Right hindlimb (tissue), 1 donor: ENCODE results near the gene RACK1.

Experiments used
- DNase-seq: peaks from one replicate; pipeline ENCODE4 v3.0.0-alpha.2; 2018

RACK1 gene

DNA sequence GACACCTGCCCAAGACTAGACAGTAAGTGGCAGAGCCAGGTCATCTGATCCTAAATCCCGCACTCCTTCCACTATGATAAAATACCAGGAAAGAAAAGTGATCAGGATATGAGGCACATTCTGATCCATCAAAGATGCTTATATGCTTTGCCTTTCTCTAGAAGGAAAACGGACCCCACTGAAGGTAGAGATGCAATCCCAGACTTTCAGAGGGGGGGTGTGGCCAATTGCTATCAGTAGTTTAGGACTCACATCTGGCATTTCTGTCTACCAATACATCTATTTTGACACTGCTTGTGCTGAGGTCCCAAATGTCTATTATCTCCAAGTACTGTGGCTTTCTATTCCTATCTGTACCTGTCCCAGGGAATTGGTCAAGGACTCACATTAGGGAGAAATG lies 15.6 kb upstream of the RACK1 start:
- DNase-seq, result no peak

DNA sequence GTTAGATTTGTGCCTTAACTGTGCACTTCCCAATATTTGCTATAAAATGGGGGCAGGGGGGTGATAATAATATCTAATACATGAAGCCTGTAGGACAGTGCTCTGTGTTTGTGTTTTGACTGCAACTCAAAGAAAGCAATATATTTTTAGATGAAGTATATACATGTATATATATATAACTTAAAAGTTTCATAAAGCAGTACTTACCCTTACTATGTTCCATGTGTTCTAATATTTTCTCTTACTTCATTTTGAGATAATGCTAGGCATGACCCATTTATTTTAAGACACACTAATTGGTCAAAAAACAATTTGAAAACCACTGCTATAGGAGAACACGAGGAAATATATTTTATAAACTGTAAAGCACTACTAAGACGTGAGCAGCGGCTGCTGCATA lies 14.9 kb upstream of the RACK1 start:
- DNase-seq, result no peak

DNA sequence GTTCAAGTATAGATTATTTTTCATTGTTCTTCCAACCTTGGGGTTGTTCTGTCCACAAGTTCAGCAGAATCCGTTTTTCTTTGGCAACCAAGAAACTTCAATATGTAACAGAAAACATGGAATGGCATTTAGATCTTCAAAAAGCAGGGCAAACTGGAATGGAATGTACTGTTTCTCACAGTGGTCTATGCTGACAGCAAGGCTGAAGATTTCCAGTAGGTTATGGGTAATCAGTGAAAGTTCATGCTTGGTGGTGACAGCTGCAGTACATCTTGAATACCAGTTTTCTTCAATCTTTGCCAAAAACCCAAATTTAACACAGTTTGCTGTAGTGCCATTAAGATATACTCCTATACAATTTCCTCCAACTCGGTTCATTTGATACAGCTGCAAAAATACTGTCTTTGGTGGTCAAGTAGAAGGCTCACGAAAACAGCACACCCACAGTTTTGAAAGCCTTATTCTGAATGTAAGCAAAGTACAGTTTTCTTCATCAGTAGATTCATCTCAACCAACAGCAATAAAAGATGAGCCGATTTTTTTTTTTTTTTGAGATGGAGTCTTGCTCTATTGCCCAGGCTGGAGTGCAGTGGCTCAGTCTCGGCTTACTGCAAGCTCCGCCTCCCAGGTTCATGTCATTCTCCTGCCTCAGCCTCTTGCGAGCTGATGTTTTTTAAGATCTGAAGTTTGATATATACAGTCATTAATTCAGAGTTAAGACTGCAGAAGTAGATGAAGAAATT lies 12.3 kb upstream of the RACK1 start:
- DNase-seq, result no peak

DNA sequence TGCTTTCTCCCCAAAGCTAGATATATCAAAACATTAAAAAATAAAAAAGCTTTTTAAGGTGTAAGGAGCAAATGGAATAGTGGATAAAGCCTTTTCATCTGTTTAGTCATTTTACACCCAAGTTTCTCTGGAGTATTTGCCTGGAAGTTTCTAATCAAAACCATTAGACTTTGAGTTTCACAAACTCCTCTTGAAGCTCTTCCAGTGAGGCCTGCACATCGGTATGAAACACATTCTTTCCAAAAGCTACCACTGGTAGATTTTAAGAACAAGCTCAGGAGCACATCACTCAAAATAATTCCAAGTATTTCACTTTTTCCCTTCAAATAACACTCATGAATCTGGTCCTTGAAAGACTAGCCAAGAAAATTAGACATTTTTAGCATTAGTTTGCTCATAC lies 11.6 kb upstream of the RACK1 start:
- DNase-seq, result no peak

DNA sequence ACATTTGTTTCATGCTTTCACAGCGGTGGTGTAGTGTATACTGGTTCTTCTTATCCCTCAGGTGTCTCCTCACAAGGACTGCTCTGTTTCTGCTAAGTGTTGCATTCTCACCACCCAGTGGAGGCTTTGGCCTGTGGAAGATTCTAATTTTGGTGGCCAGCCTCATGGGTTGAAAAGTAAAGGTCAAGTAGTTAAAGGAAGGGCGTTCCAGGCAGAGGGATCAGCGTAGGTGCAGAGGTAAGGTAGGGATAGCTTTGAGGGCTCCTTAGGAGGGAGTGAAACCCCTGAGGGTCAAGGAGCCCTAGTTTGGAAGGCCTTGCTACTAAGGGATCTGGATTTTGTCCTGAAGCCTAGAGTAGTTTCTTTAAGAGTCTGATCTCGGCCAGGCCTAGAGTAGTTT lies 4.6 kb upstream of the RACK1 start:
- DNase-seq, result no peak

DNA sequence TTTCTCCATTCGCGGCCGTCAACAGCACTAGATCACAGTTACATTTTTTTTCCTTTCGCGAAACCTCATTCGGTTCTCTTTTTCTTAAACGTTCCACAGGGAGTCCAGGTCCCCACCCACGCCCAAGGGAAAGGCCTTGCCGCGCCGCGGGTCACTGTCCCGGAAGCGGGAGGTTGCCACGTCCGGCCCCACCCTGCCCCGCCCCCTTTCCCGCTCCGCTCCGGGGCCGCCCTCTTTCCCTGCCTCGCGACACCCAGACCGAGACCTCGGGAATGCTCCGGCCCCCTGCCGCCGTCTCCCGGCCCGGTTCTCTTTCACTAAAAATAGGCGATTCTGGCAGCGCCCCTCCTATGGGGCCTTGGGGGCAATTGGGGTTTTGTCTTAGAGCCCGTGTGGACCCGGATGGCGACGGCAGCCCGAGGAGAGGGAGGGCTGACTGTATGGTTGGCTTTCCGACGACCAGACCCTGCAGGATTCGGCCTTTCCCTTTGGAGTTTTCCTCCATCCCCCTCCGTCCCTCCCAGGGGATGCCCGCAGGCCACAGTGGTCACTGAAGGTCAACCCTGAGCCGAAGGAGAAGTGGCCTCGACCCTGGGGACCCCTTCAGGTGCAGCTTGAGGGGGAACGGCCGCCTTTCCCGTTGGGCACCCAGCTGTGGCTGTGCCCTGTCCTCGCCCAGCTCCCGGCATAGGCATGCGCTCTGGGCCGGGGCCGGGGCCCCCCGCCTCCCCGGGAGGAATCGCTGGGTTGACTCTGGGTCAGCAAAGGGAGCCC lies 2.8 kb upstream of the RACK1 start:
- DNase-seq, result peak; percentile 94

DNA sequence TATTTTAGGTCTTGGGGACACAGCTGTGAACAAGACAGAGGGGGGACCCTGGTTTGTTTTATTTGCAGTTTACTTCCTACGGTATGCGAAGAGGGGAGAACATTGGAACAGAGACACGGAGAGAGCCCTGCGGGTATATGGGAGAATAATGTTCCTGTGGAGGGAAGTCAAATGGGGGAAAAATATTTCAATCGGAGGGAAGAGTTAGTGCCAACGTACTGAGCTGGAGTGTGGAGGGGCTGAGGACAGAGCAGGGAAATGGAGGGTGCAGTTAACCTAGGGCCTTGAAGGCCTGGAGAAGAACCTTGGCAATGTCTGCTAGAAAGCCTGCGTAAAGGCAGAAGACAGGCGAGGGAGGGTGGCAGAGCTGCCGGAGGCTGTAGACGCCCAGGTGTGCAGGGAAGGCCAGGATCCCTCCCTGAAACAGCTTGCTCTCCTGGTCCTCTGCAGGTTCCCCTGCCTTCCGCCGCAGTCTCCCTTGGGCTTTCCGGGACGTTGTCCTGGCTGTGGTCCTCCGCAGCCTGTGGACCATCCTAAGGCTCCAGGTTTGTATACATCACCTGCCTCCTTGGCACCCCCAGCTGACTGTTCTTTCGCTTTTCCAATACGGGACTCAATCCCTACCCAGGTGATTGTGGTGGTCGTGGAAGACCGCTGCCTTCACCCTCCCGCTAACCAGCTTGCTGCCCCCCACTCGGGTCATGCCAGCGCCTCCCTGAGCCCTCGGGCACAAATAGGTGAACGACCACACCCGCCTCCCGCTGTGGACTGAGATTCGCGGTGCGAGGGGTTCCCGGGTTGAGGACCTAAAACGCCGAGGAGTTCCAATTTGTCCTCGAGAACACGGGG lies 1.9 kb upstream of the RACK1 start:
- no peak for DNase-seq

DNA sequence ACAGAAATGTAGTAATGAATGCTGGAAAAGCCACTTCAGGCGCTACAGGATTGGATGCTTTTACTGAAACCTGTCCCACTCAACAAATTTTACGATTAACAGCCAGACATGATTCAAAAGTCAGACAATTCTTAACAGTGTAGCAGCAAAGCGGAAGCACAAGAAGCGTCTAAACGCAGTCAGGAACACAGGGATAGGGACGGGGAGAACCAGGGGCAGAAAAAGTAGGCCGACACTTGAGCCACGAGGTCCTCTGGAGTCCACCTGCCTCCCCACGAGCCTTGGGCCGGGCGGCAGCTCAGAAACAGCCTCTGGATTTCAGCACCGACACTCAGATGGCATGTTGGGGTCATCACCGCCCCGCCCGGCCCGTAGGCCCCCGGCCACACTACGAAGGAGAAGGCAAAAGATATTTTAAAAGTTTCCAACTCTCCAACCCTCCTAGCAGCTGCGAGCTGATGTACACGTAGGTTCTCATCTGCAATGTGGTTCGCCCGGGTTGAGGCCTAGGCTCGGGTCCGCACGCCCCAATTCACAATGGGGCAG lies 615 bp downstream of the RACK1 start:
- DNase-seq, result no peak

DNA sequence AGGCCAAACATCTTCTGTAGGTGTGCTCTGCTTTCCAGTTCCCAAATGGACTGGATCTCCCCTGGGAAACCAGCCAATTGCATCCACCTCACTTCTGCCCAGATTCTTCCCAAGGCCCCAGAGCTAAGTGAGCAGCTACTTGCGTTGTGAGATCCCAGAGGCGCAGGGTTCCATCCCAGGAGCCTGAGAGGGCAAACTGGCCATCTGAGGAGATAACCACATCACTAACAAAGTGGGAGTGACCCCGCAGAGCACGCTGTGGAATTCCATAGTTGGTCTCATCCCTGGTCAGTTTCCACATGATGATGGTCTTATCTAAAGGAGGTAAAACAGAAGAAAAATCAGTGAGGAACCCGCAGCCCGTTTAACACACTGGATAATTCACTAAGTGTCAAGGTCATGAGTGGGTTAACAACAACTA lies 1.7 kb downstream of the RACK1 start:
- no peak for DNase-seq

DNA sequence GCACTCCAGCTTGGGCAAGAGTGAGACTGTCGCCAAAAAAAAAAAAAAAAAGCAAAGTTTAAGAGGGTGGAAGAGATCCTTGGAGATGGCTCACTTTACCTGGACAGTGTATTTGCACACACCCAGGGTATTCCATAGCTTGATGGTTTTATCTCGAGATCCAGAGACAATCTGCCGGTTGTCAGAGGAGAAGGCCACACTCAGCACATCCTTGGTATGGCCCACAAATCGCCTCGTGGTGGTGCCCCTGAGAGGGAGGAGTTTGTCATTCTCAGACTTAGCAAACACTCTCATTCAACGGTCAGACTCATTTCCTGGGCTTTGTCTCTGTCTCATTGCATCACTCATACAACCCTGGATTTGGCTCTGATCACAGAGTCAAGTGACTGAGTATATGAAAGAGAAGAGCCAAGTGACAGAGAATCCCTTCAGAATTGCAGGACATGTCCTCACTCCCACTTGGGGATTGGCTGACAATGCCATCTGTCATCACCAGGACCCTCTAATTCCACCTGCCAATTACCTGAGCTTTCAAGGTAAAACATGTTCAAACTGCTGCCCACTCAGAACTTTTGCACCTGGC lies 2.2 kb downstream of the RACK1 start:
- DNase-seq, result no peak

DNA sequence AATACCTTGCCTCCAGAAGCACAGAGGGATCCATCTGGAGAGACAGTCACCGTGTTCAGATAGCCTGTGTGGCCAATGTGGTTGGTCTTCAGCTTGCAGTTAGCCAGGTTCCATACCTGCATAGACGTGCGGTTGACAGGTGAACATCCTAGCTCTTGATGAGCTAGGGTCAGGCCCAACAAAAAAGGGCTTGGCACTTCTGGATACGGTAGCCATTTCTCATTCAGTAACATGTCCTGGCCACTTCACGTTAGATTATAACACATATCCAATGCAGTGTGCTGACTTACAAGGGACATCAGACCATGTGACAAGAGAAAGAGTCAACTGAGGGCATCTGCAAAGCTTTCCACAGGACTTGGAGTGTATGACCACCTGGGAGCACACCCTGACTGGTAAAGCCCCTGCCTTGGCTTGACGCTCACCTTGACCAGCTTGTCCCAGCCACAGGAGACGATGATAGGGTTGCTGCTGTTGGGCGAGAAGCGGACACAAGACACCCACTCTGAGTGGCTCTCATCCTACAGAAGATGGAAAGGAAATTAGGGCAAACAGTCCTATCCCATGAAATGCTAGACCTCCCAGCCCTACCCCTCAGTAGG lies 4.5 kb downstream of the RACK1 start:
- no peak for DNase-seq

DNA sequence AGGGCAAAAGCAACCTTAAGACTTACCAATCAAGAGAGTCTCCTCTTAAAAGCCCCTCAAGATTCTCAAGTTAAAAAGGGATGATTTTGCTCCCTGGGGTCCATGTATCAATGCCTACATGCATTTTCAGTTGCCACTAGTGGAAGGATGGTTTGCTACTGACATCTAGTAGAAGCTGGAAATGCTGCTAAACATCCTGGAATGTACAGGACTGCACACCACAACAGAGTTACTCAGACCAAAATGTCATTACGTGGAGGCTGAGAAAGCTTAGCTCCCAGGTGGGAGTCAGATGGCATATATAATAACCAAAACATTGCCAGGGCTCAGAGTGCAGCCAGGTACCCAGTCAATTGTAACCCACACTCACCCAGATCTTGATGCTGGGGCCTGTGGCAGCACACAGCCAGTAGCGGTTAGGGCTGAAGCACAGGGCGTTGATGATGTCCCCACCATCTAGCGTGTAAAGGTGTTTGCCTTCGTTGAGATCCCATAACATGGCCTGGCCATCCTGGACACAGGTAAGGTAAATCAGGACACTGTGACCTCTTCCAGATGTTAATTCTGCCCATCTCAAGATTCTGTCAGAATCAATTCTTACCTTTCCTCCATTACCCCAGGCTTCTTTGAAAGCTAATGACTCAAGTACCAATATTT lies 5.8 kb downstream of the RACK1 start:
- no peak for DNase-seq

DNA sequence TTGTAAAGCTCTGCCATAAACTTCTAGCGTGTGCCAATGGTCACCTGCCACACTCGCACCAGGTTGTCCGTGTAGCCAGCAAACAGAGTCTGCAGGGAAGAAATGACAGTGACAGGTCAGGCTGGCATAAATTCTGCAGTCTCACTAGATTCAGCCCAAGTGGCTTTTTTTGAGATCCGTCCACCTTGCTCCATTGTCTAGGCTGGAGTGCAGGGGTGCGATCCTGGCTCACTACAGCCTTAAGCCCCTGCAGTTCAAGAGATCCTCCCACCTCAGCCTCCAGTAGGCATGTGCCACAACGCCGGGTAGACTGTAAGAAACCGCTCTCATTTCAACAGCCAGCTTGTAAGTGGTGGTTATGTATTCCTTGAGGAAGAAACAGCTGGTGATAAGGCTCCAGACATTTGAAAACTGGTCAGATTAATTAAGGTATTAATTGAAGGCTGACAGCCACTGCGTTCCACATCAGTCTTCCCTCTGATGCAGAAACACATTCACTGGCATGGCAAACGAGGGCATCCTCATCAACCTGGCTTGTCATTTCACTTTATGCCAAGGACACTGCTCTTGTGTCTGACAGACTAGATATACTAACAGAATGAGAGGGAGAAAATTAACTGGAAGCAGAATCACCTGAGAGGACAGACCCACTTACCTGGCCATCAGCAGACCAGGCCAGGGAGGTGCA lies 6.6 kb downstream of the RACK1 start:
- no peak for DNase-seq

DNA sequence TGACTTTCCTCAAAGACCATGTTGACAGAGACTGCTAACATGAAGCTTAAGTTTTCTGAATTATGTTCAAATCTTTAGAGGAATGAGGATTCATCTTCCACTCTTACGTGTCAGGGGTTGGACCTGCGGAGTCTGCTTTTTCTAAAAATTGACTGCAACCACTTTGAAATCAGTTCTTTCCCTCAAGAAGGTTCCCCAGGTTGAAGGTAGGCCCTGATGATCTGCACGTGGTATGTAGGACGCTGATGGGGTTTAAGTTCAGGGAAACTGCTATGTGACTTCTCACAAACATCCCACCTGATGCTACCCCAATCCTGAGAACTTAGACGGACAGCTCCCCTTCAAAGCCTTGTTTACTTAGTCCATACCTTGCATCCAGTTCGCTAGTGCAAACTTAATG lies 7.2 kb downstream of the RACK1 start:
- DNase-seq, result no peak

DNA sequence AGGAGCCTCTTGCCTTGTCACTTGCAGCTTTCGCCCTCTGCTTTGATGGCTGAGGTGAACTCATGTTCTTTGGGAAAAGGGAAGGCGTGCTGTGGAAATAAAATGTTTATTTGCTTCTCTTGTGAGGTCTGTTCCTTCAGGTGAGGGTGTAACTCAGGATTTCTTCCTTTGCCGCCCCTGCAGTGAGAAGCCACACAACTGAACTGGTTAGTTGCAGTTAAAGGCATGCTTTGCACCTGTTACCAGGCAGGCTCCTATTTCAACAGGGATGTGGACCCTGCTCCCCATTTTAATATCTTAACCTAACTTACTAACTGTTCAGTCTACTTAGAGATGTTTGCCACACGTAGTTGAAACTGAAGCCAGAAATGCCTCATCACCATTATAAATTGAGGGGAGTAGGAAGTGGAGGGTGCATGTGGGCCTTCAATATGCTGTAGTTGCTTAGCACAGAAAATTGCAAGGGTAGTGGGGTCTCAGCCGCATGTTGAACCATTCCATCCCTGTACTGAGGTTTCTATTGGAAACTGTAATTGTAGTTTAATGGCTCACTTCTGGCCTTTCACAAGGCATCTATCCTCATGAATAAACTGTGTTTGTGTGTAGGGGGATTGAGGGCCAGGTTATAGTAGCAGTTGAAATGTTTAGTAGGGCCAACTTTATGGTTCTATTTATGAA lies 7.9 kb downstream of the RACK1 start:
- DNase-seq, result no peak

DNA sequence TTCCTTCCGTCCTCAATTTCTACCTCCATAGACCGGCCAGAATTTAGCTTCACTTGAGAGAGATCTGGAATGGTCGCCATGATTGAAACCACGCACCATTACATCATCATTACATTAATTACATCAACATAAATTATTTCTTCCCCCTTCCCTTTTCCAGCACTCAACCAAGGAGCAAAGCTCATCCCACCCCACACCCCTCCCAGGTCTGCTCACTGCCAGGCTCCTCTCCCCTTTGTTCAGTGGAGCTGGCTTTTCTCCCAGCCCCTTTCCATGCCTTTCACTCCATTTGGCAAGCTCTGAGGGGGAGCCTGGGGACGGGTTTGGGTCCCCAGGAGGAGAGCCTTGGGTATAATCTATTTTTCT lies 8.4 kb downstream of the RACK1 start:
- DNase-seq, result no peak

DNA sequence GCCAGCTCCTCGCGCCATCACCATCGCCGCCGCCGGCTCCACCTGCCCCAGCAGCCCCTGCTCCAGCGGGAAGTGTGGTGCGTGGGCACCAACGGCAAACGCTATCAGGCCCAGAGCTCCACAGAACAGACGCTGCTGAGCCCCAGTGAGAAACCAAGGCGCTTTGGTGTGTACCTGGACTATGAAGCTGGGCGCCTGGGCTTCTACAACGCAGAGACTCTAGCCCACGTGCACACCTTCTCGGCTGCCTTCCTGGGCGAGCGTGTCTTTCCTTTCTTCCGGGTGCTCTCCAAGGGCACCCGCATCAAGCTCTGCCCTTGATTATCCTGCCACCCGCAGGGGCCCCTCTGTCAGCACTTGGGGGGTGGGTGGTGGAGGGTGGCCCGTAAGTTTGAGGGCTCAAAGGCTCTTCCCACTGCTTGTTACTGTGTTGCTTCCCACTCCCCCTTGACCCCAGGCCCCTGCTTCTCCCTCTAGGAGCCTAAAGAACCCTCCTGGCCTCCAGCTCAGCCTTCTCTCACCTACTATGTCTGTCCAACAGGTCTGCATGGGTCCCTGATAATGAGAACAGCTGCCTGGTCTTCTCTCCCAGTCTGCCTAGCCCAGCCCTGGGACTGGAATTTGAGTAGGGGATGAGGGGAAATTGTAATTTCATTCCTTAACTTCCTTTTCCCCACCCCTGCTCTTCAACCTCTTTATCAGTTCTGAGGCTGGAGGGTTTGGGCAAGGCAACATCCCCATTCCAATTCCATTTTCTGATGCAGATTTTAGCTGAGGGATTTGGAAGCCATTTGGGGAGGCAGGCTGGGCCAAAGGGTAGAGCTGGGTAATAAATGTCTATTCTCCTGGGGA lies 9.0 kb downstream of the RACK1 start:
- no peak for DNase-seq

DNA sequence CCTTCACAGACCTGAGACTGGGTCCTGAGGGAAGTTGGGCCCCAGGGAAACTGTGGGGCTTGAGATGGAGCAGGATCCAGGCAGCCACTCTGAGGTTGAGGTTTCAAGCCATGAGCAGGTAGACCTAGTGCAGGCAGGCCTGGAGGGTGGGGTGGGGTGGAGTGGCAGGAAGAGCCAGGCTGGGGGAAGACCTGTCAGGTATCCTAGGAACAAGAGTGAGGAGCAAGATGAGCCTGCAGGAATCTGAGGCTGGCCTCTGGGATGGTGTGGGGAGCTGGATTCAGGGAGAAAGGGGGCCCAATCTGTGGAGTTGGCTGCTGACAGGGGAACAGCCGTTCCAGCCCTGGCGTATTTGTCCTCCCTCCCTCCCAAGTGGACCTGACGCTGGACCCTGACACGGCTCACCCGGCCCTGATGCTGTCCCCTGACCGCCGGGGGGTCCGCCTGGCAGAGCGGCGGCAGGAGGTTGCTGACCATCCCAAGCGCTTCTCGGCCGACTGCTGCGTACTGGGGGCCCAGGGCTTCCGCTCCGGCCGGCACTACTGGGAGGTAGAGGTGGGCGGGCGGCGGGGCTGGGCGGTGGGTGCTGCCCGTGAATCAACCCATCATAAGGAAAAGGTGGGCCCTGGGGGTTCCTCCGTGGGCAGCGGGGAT lies 9.8 kb downstream of the RACK1 start:
- no peak for DNase-seq

DNA sequence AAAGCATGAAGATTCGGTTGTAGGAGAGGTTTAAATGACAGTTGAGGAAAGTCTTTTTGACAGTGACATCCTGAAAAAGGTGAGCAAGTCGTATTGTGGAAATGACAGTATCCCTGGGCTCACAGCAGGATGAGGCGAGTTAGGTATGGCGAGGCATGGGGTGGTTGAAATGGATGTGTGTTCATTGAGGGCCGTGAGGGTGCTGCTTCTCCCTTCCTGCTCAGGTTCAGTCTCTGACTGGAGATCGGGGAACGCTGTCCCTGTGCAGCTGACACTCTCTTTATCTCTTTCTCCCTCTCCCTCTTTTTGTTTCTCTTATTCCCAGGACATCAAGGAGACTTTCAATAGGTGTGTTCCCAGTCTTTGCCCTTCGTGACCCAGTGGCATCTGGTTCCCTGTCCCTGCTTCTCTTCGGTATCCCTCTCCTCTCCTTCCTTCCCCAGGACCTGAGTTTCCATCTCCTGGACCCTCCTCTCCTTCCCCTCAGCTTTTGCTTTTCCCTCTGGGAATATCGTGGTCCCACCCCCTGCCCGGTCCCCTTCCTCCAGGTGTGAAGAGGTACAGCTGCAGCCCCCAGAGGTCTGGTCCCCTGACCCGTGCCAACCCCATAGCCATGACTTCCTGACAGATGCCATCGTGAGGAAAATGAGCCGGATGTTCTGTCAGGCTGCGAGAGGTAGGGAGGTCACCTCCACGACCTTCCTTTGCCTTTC lies 10.5 kb downstream of the RACK1 start:
- DNase-seq, result no peak
